Inflammatory macrophage treated with lipopolysaccharide for 1 hour (primary cell): ENCODE measurements around the gene HOXB6.

ENCODE experiments used
- DNase-seq, 2 donors: peaks; one replicate each; pipeline ENCODE4 v3.0.0-alpha.2; 2020 to 2022

Gene HOXB6

DNA sequence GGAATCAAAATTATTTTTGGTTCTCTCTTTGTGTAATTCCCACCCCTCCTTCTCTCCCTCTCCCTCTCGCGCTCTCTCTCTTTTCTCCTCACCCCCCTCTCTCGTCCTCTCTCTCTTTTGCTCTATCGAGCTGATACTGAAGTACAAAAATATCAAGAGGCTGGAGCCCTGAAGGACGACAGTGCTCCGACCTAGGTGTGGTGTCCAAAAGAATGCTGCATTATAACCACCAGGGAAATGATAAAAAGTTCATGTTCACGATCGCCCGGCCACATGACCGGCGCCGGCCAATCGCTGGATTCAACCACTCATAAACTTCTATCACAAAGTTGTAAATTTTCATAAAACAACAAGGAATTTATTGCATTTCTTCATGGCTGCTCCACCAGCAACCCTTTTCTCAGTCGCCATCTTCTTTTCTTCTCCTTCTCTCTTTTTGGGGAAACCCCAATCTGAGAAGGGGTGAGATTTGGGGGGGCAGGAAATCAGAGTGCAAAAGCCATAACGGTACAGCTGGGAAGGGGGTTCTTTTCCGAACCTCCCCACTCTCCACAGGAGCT lies at the start of gene HOXB6:
HOXB6 (minus strand) TSS at position 217 of the 560 bp plus-strand sequence. CDS start 6,836 bp downstream, outside the sequence.
- no peak for DNase-seq

DNA sequence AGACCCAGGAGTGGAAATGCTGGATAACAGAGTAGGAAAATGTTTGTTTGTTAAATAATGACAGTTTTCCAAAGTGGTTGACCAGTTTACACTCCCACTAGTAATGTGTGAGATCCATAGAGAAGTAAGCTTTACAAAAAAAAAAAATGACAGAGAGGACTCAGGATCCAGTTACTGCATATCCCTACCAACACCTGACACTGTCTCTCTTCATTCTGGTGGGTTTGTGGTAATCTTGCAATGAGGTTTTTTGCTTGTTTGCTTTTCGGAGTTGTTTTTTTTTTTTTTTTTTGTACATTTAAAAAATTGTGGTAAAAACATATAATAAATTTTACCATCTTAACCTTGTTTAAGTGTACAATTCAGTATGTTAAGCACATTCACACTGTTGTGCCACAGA lies 45.0 kb upstream of the HOXB6 start:
- no peak for DNase-seq

DNA sequence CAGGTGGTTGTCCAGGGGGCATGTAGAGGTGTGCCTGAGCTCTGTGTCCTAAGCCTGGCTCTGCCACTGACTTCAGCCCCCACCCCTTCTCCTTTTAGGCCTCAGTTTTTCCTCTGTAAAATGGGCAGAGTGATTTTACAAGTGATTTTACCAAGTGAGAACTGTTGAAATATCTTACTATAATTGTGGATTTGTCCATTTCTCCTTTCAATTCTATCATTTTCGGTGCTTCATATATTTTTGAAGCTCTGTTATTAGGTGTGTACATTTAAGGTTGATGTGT lies 43.1 kb upstream of the HOXB6 start:
- no peak for DNase-seq

DNA sequence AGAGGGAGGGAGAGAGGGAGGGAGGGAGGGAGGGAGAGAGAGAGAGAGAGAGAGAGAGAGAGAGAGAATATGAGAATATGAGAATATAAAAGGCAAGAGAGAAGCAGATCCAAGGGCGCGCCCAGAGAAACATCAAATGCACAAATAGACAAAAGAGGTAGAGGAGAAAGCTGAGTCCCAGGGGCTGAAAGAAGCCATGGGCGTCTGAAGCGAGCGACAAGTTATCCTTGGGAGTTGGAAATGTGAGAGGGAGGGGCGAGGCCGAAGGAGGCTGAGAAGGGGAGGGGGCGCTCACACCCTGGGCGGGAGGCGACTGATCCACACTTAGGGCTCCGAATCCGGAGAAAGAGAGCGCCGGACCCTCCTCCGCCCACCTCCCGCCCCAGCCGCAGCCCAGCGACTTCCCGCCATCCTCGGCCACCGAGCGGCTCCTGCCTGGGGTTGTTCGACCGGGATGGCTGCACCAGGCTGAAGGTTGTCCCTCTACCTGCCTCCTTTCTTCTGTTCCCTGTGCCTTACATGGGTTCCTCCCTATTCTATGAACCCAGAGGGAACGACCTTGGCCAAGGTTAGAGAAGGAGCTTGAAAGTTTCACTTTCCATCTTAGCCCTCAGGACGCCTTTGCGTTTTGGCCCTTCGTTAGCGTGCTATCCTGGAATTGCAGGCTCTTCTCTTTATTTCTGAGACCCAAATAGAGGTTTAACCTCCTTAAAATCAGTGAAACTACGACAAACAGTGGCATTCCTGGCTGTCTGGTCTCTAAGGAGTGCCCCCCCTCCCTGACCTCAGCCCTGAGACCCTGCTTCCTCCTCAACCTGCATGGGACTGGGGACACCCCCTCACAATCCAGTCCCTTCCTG lies 42.5 kb upstream of the HOXB6 start:
- peak in 1 of 2 donors; percentile 10 for DNase-seq

DNA sequence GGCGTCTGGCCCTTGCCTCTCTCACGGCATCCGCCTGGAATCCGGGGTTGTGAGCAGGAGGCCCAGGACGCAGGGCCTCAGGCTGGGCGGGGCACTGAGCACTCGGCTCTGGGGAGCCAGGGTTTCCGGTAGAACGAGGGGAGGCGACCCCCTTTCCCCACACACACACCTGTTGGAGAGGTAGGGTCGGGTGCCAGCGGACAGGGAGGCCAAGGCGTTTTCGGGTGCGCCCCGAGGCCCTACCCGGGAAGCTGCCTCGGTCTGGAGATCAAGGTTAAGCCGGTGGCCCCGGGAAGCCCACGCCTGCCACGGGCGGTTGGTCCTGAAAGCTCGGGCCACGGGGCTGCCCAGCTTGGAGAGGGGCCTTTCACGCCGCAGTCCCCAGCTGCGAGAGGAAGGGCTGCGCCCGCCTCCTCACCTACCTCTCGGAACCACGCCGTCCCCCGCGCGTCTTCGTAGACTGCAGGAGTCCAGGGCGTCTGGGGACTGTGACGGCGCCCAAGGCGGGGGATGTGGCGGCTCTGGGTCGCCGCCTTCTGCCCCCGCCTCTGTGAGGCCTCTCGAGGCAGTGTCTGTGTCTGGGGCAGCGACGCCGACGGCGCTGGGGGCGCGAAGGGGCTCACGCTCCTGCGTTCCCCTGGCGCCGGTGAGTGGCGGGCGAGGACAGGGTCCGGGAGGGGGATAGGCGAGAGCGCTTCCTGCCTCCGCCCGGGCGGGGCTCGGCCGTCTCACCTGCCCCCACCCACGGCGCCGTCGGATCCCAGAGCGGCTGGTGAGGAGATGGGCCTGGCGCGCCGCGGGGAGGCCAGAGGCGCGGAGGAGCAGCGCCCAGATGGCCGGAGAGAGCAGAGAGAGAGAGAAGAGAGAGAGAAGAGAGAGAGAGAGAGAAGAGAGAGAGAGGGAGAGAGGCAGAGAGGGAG lies 41.7 kb upstream of the HOXB6 start:
- DNase-seq = no peak

DNA sequence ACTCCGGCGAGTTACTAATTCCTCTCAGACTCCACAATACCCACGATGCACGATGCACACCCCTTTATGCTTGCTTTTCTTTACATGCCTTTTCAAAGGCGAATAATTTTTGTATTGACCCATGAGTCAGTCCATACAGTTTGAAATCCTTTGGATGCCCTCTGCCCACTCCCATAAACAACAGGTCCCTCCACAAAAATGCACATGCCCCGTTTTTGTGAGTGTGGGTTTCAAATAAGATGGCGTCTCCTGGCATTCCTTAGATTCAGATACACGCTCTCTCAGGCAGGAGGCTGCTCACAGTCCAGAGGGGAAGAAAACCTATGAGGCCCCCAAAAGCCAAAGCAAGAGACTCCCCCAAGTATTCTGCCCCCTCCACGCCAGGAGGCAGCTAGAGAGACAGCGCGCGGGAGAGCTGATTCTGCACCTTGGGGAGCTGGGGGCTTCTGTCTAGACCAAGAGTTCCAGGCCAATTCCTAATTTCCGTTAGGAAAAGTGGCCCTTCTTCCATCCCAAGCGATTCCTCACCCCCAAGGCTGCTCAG lies 40.9 kb upstream of the HOXB6 start:
- no peak for DNase-seq

DNA sequence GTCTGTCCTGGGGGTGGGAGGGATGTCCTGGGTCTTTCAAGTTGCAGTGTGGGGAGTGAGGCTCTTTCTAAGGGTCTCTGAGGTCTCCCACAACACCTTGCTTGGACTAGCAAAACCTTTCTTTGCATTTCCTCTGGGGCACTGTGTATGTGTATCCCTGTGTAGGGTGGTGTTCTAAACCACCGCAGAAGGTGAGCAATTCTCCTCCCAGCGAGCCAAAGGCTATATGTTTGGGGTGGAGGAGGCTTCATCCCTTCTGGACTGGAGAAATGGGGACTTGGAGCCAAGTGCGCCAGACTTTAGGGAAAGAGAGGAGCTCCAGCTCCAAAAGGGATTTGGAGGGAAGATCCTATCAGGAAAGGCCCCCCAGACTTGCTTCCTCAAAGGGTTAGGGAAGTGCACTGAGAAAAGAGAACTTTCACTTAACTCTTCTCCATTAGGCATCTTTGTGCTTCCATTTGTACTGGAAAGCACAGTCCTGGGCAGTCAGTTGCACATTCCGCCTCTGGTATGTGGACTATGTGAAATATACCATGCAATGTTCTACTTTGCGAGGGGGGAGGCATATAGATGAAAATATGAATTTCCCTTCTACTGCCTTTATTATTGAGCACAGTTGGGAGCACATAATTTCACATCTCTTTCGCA lies 40.2 kb upstream of the HOXB6 start:
- no peak for DNase-seq

DNA sequence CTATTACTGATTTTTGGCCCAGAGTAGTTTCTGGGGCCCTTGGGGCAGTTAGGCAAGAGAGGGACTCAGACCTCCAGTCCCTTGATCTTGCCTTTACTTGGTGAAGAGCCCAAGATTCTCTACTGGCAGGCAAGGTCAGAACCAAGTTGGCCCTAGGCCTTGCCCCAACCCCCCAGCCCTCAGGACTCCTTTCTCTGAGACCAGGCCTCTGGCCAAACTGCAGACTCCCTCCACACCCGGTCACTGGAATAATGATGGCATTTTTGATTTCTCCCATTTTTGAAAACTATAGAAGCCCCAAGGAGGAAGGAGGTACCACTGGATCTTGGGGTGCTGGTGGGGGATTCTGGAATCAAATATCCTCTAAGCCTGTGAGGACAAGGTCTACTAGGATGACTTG lies 39.4 kb upstream of the HOXB6 start:
- DNase-seq = no peak

DNA sequence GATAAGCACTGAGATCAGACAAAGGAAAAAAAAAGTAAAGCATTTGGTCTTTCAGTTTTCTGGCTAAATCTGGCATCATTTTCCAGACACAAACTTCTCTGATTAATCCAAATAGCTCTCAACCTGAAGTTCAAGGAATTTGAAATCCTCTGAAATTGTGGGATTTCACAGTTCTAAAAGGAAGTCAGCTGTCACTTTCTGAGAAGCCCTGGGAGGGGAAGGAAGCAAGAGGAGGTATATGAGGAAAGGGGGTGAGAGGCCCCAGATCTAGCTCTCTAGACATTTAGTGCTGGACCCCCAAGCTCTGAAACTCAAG lies 38.9 kb upstream of the HOXB6 start:
- DNase-seq = no peak

DNA sequence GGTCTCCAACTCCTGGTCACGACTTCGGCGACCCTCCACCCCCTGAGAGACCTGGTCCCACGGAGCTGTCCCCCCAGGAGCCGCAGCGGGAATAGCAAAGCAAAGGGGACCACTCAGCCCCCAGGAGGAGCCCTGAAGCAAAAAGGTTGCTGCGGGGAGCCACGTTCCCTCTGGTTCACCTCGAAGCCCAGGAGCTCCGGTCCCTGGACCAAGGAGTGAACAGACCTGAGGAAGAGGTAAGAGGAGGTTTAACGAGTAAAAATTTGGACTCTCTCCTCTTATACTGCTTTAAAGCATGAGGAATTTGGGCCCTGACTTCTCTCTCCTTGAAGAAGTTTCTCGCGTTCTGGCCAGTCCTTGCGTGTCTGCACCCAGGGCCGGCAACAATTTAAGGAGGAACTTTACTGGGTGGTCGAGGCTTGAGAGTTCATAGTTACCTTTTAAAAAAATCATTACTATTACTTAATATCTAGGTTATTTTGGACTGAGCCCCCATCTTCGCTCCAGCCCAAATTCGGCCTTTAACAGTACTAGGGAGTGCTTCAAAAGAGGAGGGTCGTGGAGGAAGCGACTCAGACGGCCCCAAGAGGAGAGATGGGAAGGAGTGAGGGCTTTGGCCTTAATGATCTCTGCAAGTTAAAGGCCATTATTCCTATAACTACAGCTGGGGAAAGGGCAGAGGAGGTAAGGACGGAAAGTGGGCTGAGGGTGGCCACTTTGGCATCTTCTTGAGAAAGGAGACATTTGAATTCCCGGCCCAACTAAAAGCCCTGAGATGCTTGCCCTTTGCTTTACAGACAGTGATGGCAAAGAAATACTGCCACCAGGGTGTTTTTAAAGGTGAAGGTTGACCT lies 38.3 kb upstream of the HOXB6 start:
- DNase-seq = no peak

DNA sequence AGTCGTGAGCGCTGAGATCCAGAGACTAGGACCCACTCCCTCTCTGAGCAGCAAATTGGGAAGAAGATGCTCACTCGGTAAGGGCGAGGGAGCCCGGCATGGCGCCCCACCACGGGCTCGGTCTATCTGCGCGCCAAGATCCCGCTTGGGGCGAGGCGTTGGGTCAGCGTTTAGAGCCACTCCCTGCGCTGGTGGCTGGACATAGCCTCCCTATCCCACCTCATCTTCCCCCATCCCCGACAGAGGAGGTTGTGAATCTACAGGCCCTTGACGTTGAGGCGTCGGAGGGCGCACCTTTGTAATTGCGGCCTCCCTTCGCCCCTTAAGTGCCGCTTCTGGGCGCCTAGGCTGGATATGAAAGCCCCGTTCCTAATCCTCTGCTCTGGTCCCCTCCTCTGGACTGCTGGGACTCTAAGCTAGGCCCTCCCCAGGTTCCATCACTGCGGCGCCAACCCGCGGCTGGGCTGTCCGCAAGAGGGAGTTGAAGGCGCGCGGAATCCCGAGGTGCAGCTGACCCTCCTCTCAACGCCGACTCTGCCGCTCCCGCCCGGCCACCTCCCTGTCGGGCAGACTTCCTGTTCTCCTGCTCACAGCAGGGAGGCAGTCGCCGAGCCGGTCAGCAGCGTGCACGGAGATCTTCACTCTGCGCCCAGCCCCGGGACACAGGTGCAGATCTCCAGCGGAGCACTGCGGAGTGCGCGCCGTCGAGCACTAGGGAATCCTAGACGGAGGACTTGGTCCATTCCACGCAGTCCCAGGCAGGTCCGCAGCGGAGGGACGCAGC lies 37.5 kb upstream of the HOXB6 start:
- DNase-seq = no peak

DNA sequence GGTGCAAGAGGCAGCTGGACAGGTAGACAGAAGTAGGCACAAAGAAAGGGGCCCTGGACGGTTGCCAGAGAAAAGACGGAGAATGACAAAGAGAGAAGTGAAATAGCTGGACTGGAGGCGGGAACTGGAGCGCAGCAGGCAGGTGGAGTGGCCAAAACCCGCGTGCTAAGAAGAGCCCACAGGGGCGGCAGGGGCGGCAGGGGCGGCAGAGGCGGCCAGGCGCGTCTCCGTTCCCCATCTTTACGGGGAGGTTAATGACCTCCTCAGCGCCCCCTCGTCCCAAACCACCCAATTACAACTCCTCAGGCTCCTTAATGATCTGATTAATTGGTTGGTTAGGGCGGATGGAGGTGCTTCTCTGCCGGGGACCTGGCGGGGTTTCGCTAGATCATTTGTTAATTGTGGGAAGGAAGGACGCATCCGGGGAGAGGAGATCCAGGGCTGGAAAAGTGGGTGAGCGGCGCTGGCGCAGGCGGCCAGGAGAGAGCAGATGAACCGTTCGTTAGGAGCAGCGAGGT lies 36.8 kb upstream of the HOXB6 start:
- no peak for DNase-seq

DNA sequence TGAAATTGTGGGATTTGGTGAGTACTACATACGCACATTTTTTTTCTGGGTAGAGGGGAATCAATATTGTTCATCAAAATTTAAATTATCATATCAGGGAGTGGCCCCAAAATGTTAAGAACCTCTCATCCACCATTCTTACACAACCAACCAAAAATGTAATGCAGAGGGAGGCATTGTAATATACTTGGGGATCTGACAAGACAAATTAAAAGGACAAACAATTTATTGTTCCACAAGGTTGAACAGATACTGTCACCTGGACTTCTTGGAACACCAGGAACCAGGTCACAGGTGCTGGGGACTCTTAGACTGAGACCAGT lies 36.0 kb upstream of the HOXB6 start:
- no peak for DNase-seq

DNA sequence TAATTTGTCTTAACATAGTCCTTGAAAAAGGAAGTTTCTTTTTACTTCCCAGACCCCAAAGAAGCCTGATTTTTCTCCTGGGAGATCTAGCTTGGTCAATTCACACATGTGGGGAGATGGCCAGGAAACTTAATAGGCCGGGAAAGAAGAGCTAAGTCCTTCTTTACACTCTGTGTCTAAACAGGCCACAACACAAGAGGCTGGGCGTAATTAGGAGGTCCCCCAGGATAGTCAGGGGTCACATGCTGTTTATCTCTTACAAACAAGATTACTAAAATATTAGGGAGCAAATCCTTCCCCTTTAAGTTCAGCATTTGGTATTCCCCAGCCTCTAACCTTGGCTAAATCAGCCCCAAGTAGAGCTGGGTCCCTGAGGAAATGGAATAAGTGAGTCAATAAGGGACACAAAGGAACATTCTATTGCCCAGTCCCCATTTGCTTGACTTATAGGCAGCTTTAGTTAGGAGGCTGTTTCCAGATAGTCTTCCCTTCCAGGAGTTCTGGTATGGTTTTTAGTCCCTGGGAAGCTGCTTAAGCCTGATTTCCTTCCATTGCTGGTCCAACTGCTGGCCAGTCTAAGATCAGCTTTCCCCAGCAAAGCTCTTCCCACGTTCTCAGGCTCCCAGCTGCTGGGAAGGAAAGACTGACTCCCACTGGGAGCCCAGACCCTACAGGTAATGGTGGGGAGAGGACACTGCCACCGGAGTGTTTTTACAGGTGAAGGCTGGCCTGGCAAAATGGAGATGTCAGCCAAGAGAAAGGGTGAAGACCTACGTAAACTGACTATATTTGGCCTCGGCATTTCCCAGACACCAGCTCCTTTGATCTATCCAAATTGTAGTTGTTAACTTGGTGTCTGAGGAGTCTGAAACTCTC lies 35.4 kb upstream of the HOXB6 start:
- no peak for DNase-seq

DNA sequence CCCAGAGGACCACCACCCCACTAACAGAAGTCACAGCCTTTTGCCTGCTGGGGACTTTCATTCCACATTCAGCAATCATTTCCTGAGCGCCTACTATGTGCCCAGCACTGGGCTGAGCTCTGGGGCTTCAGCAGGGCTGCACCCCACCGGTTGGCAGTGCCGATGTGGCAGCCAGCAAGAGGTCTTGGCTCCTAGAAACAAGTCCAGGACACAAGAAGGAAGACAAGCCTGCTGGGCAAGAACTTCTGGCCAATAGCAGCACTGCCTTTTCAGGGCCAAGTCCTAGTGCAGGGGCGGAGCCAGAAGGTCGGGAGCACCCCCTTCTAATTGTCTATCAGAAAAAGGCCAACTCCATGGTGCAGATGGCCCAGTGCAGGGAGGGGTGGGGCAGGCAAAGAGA lies 34.4 kb upstream of the HOXB6 start:
- DNase-seq = no peak

DNA sequence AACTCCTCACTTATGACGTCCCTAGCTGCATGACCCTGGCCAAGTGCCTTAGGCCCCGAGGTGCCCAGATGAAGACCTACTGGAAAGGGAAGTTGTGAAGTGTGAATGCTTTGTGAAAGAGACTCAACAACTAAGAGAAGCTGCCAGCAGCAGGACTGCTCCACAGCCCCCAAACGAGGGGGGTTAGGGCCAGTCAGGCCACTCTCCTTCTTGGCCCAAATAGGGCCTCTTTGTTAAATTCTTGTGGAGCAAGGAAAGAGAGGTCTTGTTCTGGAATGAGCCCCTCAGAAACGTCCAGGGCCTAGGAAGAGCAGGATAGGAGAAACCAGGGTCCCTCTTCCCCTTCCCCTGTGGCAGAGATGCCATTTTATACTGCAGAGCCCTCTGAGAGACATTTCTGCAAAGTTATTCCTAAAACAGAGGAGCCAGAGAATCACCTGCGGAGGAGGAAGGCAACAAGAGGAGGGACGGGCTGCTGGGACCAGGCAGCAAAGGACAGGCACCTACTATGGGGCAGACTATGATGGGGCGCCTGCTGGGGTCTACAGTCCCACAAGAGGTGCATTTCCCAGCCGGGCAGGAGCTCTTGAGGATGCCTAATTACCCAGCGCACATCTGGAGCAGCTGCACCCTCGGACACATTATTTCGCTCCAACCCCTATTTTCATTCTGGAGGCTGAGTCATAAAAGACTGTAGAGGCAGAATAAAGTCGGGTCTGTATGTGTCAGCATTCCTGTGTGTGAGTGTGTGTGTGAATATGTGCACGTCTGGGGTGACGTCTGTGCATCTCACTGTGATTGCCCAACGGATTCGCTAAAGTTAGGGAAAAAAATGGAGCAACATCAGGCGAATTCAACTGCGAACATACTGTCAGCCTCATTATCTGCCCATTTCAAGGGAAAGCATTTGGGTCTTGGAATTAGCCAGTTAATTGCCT lies 32.8 kb upstream of the HOXB6 start:
- DNase-seq = no peak

DNA sequence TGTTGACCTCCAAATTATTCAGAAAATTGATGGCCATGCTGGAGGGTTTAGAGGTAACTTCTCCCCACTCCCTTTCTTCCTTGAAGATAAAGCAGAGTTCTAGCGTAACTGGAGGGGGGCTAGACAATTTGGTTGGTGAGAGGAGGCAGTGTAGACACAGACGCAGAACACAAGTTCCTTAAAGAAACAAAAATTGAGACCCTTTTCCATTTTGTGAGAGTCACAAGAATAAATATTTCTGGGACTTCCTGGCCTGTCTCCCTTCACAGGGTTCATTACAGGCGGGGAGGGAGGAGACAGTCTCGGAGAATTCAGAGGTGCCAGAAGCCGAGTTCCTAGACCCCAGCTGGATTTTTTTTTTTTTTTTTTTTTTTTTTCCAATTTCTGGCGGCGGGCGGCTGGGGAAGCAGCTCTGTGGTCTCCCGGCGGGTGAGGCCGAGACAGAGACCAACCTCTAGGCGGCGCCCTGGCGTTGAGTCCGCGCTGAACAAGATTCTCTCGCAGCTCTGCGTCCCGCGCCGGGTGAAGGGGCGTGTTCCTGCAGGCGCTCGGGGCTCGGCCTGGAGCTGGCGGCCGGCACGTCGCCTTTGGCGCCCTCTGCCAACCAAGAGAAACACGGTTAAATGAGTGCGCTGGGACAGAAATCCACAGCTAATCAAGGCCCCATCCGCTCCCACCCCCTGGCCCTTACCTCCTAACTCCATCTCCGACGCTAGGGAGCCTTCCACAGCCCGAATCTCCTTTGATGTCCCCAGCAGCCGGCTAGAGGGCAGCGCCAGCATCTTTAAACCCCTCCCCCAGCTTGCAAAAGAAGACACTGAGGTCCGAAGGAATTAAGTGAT lies 31.6 kb upstream of the HOXB6 start:
- peak; percentile 28 to 58 for DNase-seq
